HG03520 (cell line): ENCODE data around the gene EEF1AKMT3.
A peak's percentile ranks its signal among the peaks of the same experiment; 100 is the strongest.

ENCODE experiments used
- ATAC-seq: cut with Tn5 transposase; IDR thresholded peaks from one replicate; pipeline ENCODE4 v1.9.1; 2021; ENCODE audit warnings: mild to moderate bottlenecking, moderate library complexity; ENCODE audit not compliant: unreplicated experiment

EEF1AKMT3 gene

GRCh38 chr12:57750561-57751431 is 21.6 kb upstream of the EEF1AKMT3 start:
- ATAC-seq = no peak

GRCh38 chr12:57751432-57751787 is 21.0 kb upstream of the EEF1AKMT3 start:
- no peak for ATAC-seq

DNA sequence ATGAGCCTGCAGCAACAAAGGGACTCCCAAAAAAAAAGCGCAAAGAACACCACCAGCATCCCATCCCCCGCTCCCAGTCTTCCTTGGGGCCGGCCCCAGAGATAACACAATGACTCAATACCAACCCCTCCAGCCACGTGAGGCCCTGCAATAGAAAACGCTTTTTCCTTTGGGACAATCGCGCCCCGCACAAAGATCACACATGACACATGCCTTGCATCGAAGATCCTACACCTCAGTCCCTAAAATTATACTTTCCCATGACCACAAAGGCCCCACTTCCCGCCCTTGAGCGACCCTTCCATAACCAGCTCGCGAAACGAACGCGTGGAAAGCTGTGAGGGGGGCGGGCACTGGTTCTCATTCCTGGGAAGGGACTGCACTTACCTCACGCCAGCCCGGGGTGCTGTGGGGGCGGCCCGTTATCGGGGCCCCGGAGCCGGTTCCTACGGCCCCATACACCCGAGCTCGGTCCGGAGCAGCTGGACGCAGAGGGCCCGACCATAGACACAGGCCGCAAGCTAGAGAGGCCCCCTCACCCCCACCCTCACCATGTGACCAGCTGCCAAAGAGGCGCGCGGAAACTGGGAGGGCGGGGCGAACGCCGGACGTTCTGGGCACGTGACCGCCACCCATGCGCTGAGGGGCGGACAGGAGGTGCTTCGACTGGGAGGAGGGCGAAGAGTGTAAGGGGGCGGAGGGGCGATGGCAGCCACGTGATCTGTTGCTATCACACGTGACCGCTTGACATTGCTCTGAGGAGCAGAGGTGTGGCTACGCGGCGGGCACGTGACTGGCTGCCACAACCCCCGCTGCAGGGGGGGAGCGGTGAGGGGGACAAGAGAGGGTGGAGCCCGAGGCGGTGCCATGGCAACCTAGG is 20.4 kb upstream of the EEF1AKMT3 start, which contains the start of gene CDK4:
Gene CDK4, minus strand, starts transcription at position 523 of the 880 bp plus-strand sequence. CDS start 593 bp downstream, outside the sequence.
- ATAC-seq = peak; percentile 65

DNA sequence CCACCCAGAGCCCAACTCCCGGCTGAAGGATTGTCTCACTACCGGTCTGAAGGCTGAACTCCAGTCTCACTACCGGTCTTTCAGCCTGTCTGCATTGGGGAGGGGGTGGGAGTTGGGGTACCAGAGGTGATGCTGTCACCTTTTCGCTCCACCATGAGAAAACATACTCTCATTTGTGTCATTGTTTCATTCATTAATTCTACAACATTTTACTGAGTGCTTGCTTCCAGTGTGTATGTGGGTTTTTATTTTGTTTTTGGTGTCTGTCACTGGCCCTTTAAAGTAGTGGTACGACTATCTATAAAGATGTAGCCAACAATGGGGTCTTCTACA is 19.8 kb upstream of the EEF1AKMT3 start:
- no peak for ATAC-seq

DNA sequence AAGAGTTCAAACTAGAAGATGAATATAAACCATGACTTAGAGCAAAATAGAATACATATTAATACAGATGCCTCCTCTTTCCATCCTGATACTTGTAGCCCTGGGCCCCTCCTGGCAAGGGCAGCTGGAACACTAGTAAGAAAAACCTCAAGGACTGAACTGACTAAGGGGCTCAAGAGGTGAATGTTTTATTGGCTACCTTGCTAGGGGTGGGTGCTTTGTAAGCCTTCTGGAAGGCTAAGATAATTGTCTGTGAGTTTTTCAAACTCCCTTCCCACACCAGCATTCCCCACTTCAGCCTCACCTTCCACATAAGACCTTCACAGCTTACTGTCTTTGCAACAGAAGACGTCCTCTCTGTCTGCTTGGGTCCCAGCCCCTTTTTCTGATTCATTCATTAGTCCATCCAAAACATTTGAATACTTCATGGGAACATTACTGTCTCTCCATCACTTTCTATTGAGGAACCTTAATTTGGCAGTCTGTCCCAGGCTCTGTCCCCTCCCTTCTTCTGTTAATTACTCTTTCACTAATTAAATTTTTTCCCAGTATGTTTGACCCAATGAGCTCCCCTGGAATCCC is 18.6 kb upstream of the EEF1AKMT3 start:
- no peak for ATAC-seq

DNA sequence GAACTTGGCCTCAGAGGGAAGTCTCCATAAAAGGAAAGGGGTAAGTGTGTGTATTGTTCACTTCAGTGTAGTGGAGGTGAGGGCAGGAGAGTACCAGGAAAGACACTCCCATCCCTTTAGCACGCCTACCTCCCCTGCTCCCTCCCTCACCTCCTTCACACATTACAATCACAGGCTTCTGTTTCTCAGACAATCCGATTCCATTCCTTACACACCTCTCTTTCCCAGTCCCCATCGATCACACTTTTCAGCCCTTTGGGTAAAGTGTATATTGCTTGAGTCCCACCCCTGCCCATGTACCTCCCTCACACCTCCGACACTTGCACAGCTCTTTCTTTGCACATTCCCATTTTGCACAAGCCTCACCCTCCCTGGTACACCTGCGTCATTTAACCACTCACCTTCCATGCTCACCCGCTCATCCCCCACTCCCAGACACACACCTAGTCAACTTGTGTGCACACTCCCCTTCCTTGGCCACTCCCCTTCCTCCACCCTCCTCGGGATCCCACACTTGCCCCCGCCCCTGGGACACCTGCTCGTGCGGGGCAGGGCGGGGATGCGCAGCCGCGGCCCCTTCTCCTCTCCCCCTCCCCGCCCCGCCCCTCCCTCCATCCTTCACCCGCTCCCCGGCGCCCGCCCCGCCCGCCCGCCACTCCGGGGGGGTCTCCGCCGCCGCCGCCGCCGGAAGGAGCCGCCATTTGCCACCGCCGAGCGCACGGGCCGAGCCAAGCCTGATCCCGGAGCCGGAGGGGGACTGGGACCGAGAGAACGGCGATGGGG is 17.8 kb upstream of the EEF1AKMT3 start, which contains the start of gene MARCHF9:
Gene MARCHF9, plus strand, starts transcription at position 693 of the 783 bp plus-strand sequence. CDS start 426 bp downstream, outside the sequence.
- ATAC-seq = no peak

DNA sequence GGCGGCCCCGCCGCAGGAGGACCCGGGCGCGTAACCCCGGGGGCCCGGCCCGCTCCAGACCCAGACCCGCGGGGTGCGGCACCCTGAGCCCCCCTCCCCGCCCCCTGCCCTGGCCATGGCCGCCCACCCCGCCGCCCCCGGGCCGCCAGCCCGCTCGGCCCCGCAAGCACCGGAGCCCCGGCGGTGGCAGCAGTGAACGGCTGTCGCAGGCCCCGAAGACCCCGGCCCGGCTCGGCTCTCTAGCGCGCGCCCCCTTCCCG is 17.3 kb upstream of the EEF1AKMT3 start:
- no peak for ATAC-seq

DNA sequence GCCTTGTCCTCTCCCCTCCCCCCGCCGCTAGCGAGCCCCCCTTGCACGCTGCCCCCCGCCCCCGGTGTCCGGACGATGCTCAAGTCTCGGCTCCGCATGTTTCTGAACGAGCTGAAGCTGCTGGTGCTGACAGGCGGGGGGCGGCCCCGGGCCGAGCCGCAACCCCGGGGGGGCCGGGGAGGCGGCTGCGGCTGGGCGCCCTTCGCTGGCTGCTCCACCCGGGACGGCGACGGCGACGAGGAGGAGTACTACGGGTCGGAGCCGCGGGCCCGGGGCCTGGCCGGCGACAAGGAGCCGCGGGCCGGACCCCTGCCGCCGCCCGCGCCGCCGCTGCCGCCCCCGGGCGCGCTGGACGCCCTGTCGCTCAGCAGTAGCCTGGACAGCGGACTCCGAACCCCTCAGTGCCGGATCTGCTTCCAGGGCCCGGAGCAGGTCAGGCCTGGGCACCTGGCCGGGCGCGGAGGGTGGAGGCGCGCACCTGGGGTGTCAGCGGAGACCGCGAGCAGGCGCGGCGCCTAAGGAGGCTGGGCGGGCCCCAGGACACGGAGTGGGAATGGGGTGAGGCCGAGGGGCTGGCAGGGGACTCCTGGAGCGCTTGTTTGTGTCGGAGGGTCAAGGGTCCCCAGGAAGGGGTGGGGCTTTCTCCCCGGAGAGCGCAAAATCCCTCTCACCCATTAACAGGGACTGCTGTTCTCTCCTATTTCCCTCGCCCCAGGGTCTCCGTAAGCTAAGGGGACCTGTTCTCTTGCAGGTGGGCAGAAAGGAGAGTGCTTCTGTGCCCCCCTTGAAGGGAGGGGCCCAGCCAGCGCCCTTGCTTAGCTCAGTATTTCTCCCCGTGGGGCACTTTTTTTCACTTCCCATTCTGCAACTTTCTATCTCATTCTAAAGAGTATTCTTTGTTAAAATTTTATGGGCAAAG is 16.7 kb upstream of the EEF1AKMT3 start:
- no peak for ATAC-seq

DNA sequence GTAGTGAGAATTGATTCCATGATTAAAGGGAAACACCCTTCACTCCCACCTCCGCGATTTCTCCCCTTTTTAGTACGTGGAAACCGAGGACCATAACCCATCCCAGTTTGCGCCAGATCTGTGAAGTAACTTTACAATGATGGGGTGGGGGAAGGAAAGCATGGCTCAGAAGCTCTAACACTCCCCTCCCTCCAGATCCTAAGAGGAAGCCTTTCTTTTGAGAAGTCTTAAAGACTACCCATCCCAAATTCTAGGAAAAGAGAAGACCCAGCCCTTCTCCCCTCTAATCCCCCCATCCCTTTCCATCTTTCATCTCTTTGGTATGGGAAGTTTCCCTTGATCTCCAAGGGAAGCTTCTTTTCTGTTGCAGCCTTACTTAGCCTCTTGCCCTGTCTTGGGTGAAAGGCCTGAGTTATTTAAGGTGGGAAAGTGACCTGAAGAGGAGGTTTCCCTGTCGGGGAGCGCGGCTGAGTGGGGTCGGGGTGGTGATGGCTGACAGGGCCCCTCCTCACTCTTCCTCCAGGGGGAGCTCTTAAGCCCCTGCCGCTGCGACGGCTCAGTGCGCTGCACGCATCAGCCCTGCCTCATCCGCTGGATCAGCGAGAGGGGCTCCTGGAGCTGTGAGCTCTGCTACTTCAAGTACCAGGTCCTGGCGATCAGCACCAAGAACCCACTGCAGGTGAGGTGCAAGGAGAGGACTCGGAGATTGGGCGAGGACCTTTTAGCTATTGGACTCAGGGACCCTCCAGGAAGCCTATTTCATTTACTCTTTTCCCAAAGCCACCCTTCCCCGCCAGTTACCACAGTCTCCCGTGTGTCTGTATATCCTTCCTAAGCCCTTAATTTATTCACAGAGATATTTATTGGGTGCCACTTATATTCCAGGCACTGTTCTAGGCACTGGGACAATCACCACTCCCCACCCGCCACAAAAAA is 15.7 kb upstream of the EEF1AKMT3 start:
- ATAC-seq = peak; percentile 22

GRCh38 chr12:57757771-57758170 is 14.6 kb upstream of the EEF1AKMT3 start:
- ATAC-seq = no peak

DNA sequence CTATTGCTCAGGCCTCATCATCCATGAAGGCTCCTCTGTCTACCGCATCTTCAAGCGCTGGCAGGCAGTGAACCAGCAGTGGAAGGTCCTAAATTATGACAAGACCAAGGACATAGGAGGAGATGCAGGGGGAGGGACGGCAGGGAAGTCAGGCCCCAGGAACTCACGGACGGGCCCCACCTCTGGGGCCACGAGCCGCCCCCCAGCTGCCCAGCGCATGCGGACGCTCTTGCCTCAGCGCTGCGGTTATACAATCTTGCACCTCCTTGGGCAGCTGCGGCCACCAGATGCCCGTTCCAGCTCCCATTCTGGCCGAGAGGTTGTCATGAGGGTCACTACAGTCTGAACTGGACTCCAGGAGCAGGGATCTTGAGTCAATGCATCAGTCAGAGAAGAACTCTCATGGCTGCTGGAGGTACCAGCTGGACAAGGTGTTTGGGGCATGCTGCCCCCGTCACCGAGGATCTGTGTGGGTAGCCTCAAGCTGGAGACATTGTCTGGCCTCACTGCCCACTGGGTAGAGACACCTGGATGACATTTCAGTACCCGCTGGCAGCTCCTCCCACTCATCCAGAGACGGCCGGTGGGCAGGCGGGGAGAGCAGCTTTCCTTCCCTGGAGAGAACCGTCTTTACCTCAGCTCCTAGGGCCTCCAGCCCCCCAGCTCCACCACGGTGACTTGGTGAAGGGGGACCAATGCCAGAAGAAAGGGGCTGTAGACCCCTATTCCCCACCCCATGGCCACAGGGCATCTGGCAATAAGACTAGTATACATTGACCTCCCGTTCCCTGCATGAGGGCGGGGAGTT is 13.7 kb upstream of the EEF1AKMT3 start:
- no peak for ATAC-seq

DNA sequence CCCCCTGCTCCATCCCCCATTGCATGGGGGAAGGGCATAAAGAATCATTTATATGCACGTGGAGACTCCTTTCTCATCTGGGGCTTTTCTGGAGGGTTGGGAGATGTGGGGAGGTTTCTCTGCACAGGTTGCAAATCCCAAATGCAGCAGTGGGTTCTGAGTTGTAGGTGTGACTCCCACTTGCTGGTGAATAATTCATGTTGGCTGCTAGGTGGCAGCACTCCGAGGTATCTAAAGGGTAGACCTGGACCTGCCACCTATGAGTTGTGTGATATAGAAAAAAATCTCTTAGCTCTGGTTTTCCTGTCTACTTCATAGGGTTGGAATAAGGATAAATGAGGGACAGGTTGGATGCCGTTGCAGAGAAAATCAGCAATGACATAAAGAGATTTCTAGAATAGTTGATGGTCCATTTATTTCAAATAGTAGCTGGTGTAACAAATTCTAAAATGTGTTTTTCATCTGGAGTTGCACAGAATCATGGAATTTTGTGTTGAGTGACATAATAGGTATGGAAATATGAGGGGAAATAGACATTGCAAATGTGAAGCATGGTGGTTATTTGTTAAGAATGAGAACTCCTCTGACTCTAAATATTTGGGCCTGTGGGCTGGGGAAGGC is 12.9 kb upstream of the EEF1AKMT3 start:
- ATAC-seq = no peak

DNA sequence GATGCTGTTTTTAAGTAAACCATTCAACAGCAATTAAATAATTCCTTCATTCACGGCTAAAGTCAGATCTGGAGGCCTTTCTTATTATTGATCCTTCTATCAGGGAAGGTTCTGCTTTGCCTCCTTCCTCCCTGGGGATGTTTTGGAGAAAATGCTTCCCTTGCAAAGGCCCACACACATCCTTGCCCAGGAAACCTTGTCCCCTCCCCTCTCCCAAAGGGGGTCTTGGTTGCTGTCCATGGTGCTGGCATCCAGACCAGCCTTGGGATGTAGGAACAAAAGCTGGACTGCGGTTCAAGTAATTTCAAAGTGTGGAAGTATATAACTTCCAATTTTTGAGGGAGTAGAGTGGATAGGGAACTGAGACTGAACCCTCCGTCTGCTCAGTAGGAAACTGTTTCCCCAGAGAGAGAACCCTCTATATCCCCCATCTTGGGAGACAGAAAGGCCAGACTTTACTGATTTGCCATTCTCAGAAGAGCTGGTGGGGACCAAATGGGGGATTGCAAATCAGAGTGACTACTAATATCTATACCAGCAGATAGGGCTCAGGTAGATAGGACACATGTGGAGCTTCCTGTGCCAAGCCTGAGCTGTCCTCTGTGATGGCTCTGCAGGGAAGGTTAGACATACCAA is 11.9 kb upstream of the EEF1AKMT3 start:
- ATAC-seq = no peak

DNA sequence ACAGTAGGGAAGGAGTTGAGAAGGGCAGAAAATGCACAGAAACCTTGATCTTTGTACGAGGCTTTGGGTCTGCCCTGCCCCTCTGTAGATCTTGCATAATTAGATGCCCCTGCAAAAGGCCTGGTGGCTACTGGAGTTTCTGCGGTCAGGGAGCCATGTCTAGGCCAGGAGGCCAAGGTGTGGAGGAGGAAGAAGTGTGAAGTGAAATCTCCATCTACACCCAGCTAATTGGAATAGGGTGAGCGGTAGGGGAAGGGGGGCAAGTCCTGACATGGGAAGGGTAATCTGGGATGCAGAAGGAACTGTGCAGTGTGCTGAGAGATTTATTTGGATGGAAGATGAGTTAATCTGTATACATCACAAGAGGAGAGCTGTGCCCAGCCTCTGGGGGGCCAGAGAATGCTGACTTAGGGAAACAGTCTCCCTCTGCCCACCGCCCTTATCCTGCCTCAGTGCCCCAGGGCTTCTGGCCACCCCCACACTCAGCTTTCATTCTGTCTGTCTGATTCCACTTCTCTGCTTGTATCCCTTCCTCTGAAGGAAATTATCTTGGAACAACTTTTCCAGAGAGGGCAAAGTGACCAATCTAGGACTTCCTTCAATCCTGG is 10.9 kb upstream of the EEF1AKMT3 start:
- no peak for ATAC-seq

DNA sequence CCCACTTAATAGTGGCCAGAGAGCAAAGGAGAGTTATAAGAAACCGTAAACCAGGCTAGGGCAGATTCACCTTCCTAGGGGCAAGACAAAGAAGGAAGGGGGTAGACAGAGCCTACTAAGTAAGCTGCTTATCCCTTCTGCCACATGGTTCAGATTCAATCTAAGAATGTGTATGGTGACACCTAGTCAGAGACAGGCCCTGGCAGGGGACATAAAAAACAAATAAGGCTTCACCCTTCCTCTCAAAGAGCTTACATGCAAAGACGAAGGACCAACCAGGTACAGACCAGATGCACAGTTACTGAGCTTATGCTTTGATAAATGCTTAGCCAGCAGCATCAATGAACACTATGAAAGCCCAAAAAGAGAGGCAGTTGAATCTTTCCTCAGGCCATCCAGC is 10.0 kb upstream of the EEF1AKMT3 start:
- ATAC-seq = no peak

DNA sequence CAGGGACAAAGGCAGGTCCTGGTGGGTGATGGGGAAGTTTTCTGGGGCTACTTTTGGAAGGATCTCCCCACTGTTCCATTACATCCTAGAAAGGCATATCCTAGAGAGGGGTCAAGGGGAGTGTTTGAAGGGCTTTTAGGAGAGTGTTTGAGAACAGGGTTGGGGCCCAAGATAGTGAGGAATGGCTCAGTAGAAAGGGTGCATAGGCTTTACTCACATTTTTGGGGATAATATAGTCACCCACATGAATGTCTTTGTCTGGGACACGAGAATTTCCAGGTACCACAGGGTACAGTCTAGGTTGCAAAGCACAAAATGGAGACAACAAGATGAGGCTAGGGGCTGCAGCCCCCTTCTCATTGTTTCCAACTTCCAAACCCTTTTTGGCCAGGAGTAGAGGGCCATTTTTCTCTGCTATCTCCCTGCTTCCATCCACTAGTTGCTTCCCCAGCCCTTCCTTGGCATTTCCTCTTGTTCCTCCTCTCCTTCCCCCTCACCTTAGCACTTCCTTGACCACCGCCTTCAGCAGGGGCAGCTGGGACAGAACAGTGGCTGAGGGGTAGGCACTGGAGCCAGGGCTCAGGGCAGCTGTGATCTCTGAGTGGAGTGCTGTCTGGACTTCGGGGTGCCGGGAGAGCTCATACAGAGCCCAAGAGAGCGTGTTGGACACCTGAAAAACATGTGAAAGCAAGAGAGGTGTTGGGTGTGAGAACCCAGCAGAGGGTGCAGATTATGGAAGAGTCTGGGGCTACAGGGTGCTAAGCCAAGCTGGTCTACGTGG is 8.3 kb upstream of the EEF1AKMT3 start:
- ATAC-seq = no peak
